ENCODE results near the gene ETFRF1.

Gene ETFRF1, protein sequence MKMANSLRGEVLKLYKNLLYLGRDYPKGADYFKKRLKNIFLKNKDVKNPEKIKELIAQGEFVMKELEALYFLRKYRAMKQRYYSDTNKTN

DNA sequence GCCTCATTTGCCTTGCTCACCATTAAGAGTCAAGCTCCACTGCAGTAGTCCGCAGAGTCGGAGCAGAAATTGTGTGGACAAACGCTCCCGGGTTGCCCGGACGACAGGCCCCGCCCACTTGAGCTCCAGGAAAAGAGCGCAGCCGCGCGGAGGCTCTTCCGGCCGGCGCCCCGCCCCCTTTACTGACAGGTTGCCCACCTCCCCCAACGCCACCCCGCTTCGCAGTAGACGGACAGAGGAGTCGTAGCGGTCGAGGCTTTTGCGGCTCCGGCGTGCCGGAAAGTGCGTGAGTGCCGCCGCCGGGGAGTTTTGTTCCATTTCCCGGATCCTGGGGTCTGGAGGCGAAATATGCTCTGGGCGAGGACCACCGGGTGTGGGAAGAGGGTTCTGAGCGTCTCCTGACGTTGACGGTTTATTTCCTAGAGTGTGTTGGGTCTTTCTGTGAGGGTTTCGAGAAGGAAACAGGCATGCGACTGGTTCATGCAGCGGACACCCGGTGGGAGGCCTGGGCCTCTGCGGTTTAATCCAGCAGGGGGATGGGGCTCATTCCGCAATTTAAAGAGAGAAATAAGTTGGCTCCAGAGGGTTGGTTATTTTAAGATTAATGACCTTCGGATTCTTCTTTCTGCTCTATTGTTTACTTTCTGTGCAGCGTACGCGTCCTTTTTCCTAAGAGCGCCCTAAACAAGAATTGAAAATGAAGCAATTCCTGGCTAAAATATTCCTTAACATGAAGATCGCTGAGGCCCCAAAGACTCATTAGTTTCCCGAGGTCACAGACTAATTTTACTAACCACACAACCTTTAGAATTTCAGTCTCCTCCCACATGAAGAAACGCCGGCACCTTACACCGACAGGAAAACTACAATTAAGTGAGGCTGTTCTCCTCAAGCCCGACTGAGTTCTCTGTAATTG, at the start of gene ETFRF1, which contains the start of gene DNAI7:
ETFRF1 (plus strand) TSS at position 182 of the 916 bp plus-strand sequence. CDS start 8,720 bp downstream, outside the sequence.
DNAI7 (minus strand) TSS at position 105 of the 916 bp plus-strand sequence; CDS start at position 23, 82 bp downstream.
- Histone ChIP-seq H3K4me1 (ENCODE audit: insufficient read depth, insufficient read length) (no peaks in the 10 kb centered on the region), H3K4me3 (ENCODE audit: insufficient read length, low read depth) (peak within 1 kb of the TSS; percentile 58), H3K9ac (ENCODE audit: insufficient read length, low read depth) (peak within 1 kb of the TSS; percentile 82), H3K27me3 (ENCODE audit: insufficient read depth, insufficient read length) (no peaks in the 10 kb centered on the region), H3K9me3 (ENCODE audit: insufficient read depth, low read length) (no peaks in the 10 kb centered on the region), H3K36me3 (ENCODE audit: insufficient read depth, insufficient read length, low read length) (peaks cover 13% of the 10 kb centered on the region)
- no peak for TF ChIP-seq YY1 (IDR thresholded peaks at IDR 0.05; ENCODE audit: insufficient read depth, insufficient read length)
- TF ChIP-seq SUZ12 (IDR thresholded peaks at IDR 0.05; ENCODE audit: extremely low read depth, insufficient read depth, insufficient read length), result no peak
- TF ChIP-seq ZNF274 (IDR thresholded peaks at IDR 0.05; ENCODE audit: low read depth, low read length), result no peak
- DNase-seq (ENCODE audit: low read depth, low spot score), result peak; percentile 100

DNA sequence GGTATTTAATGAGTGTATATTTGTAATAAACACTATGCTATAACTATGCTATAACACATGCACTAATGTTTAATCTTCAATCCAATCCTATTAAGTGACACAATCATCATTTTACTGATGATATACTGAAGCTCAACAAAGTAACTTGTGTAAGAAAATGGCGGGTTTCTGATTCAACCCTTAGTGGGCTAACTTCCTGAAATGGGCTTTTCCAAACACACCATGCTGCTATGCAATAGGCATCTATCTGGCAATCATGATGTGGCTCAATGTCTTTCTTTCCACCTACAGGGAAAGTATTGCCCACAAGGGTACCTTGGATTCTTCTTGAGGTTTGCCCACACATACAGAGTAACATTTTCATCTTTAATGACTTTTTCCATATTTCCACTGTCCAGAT, 48.4 kb upstream of the ETFRF1 start:
- TF ChIP-seq SUZ12 (IDR thresholded peaks at IDR 0.05; ENCODE audit: extremely low read depth, insufficient read depth, insufficient read length), result no peak
- TF ChIP-seq YY1 (IDR thresholded peaks at IDR 0.05; ENCODE audit: insufficient read depth, insufficient read length), result no peak
- no peak for TF ChIP-seq ZNF274 (IDR thresholded peaks at IDR 0.05; ENCODE audit: low read depth, low read length)
- no peak for DNase-seq (ENCODE audit: low read depth, low spot score)
- Histone ChIP-seq H3K4me3 (ENCODE audit: insufficient read length, low read depth) (no peak overlapping the region), H3K27me3 (ENCODE audit: insufficient read depth, insufficient read length) (no peaks in the 10 kb centered on the region), H3K36me3 (ENCODE audit: insufficient read depth, insufficient read length, low read length) (no peaks in the 10 kb centered on the region), H3K9me3 (ENCODE audit: insufficient read depth, low read length) (no peaks in the 10 kb centered on the region), H3K9ac (ENCODE audit: insufficient read length, low read depth) (no peak overlapping the region), H3K4me1 (ENCODE audit: insufficient read depth, insufficient read length) (no peaks in the 10 kb centered on the region)

DNA sequence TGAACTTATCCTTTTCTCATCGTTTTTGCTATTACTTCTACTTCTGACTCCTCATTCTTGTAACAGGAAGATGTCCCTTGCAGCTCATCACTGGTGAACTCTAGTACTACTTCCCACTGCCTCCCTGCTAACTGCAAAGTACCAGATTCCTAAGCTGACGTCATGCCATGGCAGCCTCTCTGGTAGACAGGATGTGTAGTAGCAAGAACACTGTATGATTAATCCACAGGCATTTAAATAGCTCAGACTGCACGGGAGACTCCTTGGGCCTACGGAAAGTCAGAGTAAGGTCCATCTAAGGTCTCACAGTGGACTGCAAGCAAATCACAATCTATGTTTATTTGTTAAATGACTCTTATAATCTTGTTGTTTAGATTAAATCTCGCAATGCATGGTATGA, 43.6 kb upstream of the ETFRF1 start:
- no peak overlapping the region for H3K9ac ChIP-seq (ENCODE audit: insufficient read length, low read depth)
- no peaks in the 10 kb centered on the region for H3K36me3 ChIP-seq (ENCODE audit: insufficient read depth, insufficient read length, low read length)
- no peaks in the 10 kb centered on the region for H3K27me3 ChIP-seq (ENCODE audit: insufficient read depth, insufficient read length)
- H3K4me3 ChIP-seq (ENCODE audit: insufficient read length, low read depth), result no peak overlapping the region
- no peak for TF ChIP-seq YY1 (IDR thresholded peaks at IDR 0.05; ENCODE audit: insufficient read depth, insufficient read length)
- peak; percentile 28 for DNase-seq (ENCODE audit: low read depth, low spot score)
- H3K9me3 ChIP-seq (ENCODE audit: insufficient read depth, low read length), result no peaks in the 10 kb centered on the region
- no peaks in the 10 kb centered on the region for H3K4me1 ChIP-seq (ENCODE audit: insufficient read depth, insufficient read length)

DNA sequence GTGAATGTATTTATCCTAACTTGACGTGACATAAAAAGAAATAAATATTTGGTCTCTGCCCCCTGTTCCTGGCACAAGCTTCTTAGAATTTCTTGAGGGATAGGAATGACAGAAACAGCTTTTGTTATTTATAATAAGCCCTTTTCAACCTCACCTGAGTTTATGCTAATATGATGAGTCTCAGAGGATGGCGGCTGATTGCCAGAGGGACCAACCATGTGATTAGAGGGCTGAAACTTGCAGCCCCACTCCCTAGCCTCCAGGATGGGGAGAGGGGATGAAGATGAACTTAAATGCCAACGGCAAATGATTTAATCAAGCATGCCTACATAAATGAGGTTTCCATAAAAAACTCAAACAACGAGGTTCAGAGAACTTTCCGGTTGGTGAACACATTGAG, 43.0 kb upstream of the ETFRF1 start:
- Histone ChIP-seq H3K36me3 (ENCODE audit: insufficient read depth, insufficient read length, low read length) (no peaks in the 10 kb centered on the region), H3K9me3 (ENCODE audit: insufficient read depth, low read length) (no peaks in the 10 kb centered on the region), H3K27me3 (ENCODE audit: insufficient read depth, insufficient read length) (no peaks in the 10 kb centered on the region), H3K9ac (ENCODE audit: insufficient read length, low read depth) (no peak overlapping the region), H3K4me1 (ENCODE audit: insufficient read depth, insufficient read length) (no peaks in the 10 kb centered on the region), H3K4me3 (ENCODE audit: insufficient read length, low read depth) (no peak overlapping the region)
- TF ChIP-seq ZNF274 (IDR thresholded peaks at IDR 0.05; ENCODE audit: low read depth, low read length), result no peak
- no peak for TF ChIP-seq YY1 (IDR thresholded peaks at IDR 0.05; ENCODE audit: insufficient read depth, insufficient read length)
- TF ChIP-seq SUZ12 (IDR thresholded peaks at IDR 0.05; ENCODE audit: extremely low read depth, insufficient read depth, insufficient read length), result no peak
- DNase-seq (ENCODE audit: low read depth, low spot score), result peak; percentile 28

DNA sequence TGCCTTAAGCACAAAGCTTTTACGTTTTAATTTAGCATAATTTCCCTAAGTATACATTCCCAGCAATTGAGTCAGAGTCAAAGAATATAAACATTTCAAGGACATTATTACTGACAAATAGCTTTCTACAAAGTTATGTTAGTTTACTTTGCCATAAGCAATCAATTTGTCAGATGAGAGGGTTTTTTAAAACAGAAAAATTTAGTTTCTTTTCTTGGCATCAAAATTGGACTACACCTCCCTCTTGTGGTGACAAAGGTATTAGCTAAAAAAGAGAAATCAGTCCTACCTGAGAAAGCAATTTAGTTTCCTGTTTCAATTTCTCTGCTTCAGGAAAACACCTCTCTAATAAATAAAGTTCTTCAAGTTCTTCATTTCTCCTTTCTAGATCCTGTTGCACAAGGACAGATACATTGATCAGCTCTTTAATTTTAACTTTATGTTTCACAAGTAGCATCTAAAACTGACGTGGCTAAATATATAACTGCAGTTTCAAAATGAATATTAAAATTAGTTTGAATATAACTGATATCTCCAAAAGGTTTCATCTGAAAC, 39.9 kb upstream of the ETFRF1 start:
- TF ChIP-seq SUZ12 (IDR thresholded peaks at IDR 0.05; ENCODE audit: extremely low read depth, insufficient read depth, insufficient read length), result no peak
- no peak for TF ChIP-seq ZNF274 (IDR thresholded peaks at IDR 0.05; ENCODE audit: low read depth, low read length)
- no peak for TF ChIP-seq YY1 (IDR thresholded peaks at IDR 0.05; ENCODE audit: insufficient read depth, insufficient read length)
- DNase-seq (ENCODE audit: low read depth, low spot score), result peak; percentile 54
- Histone ChIP-seq H3K4me1 (ENCODE audit: insufficient read depth, insufficient read length) (no peaks in the 10 kb centered on the region), H3K4me3 (ENCODE audit: insufficient read length, low read depth) (no peak overlapping the region), H3K36me3 (ENCODE audit: insufficient read depth, insufficient read length, low read length) (no peaks in the 10 kb centered on the region), H3K27me3 (ENCODE audit: insufficient read depth, insufficient read length) (no peaks in the 10 kb centered on the region), H3K9ac (ENCODE audit: insufficient read length, low read depth) (no peak overlapping the region), H3K9me3 (ENCODE audit: insufficient read depth, low read length) (no peaks in the 10 kb centered on the region)

DNA sequence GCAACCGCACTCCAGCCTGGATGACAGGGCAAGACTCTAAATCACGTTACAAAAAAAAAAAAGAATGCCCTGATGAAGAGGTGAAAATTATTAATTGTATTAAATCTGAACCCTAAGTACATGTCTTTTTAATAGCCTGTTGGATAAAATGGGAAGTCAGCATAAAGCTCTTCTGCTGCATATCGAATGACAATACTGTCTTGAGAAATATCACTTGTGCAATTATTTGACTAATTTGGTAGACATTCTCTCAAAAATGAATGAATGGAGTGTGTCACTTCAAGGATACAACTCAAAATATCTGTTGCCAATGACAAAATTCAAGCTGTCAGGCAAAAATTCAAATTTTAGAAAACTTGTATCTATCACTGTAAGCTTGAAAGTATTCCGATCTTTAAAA, 39.0 kb upstream of the ETFRF1 start:
- Histone ChIP-seq H3K27me3 (ENCODE audit: insufficient read depth, insufficient read length) (no peaks in the 10 kb centered on the region), H3K4me3 (ENCODE audit: insufficient read length, low read depth) (no peak overlapping the region), H3K4me1 (ENCODE audit: insufficient read depth, insufficient read length) (no peaks in the 10 kb centered on the region), H3K9me3 (ENCODE audit: insufficient read depth, low read length) (no peaks in the 10 kb centered on the region), H3K9ac (ENCODE audit: insufficient read length, low read depth) (no peak overlapping the region), H3K36me3 (ENCODE audit: insufficient read depth, insufficient read length, low read length) (no peaks in the 10 kb centered on the region)
- DNase-seq (ENCODE audit: low read depth, low spot score), result no peak
- TF ChIP-seq SUZ12 (IDR thresholded peaks at IDR 0.05; ENCODE audit: extremely low read depth, insufficient read depth, insufficient read length) (no peak), ZNF274 (IDR thresholded peaks at IDR 0.05; ENCODE audit: low read depth, low read length) (no peak), YY1 (IDR thresholded peaks at IDR 0.05; ENCODE audit: insufficient read depth, insufficient read length) (no peak)

DNA sequence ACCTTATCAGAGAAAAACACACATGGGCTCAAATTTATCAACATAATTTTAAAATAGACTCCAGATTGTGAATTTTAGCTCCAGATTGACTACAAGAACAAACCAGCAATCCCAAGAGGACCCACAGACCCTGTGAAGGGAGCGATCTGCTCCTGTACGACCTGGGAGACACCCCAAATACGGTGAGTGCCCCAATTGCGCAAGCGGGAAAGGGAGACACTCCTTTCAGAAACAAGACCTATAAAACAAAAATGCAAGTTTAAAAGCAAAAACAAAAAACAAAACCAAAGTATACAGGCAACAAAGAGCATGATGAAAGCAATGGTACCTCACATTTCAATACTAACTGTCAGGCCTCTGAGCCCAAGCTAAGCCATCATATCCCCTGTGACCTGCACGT, 32.2 kb upstream of the ETFRF1 start:
- TF ChIP-seq ZNF274 (IDR thresholded peaks at IDR 0.05; ENCODE audit: low read depth, low read length), result no peak
- no peak for TF ChIP-seq SUZ12 (IDR thresholded peaks at IDR 0.05; ENCODE audit: extremely low read depth, insufficient read depth, insufficient read length)
- TF ChIP-seq YY1 (IDR thresholded peaks at IDR 0.05; ENCODE audit: insufficient read depth, insufficient read length), result no peak
- H3K4me1 ChIP-seq (ENCODE audit: insufficient read depth, insufficient read length), result no peaks in the 10 kb centered on the region
- no peaks in the 10 kb centered on the region for H3K27me3 ChIP-seq (ENCODE audit: insufficient read depth, insufficient read length)

More for the DNA sequence above, 32.2 kb upstream of the ETFRF1 start:
- no peak for DNase-seq (ENCODE audit: low read depth, low spot score)
- no peaks in the 10 kb centered on the region for H3K9me3 ChIP-seq (ENCODE audit: insufficient read depth, low read length)
- no peak overlapping the region for H3K4me3 ChIP-seq (ENCODE audit: insufficient read length, low read depth)
- no peak overlapping the region for H3K9ac ChIP-seq (ENCODE audit: insufficient read length, low read depth)
- no peaks in the 10 kb centered on the region for H3K36me3 ChIP-seq (ENCODE audit: insufficient read depth, insufficient read length, low read length)

Measured in NT2/D1 (cell line).